Right atrium auricular region (tissue), 2 donors: ENCODE data around the gene MXRA7. TPM values are rescaled to one million over a fixed set of nuclear protein-coding genes. Genes with fewer than 3 reads are reported as not detected.
A peak's percentile ranks its signal among the peaks of the same experiment; 100 is the strongest.

ENCODE experiments used
- DNase-seq: peaks from one replicate; pipeline ENCODE4 v3.0.0-alpha.2; 2019; ENCODE audit warnings: low spot score
- H3K27ac ChIP-seq, 2 donors: fragments of 200-600 bp; sonication (generic); 1 replicate in 1 of 2; 2 replicates in 1 of 2; pipeline ENCODE4 v1.5.1; 2016 to 2019
- H3K27me3 ChIP-seq, 2 donors: fragments of 200-600 bp; sonication (generic); one replicate each; pipeline versions ENCODE4 v1.5.1 to v1.6.0; 2017 to 2019
- H3K36me3 ChIP-seq: fragments of 200-600 bp; sonication (generic); one replicate; pipeline ENCODE4 v1.5.1; 2016
- H3K4me1 ChIP-seq, 2 donors: fragments of 200-600 bp; sonication (generic); one replicate each; pipeline versions ENCODE4 v1.5.1 to v1.6.0; 2017 to 2019
- H3K4me3 ChIP-seq, 2 donors: fragments of 200-600 bp; sonication (generic); 1 replicate in 1 of 2; 2 replicates in 1 of 2; pipeline ENCODE4 v1.5.1; 2017 to 2019; ENCODE audit warnings: mild to moderate bottlenecking in 1 of 2, moderate library complexity in 1 of 2
- H3K9me3 ChIP-seq, 2 donors: fragments of 200-600 bp; sonication (generic); one replicate each; pipeline ENCODE4 v1.5.1; 2019
- total RNA-seq, 2 donors: library from RNA; depleted of rRNA; stranded (reverse); fragments of >200 nt; gene quantifications; one replicate each; pipeline ENCODE4 v1.1.0, GENCODE V29; 2016
- TF ChIP-seq, protein P1 (sequence below), 2 donors: fragments of 200-600 bp; sonication (generic); IDR thresholded peaks; one replicate each; pipeline ENCODE4 v1.5.1; 2019; ENCODE audit warnings: antibody characterized with exemption in 2 of 2

The MXRA7 gene
- total RNA-seq, 2 donors from 2014 or later: 440 to 644 TPM

DNA sequence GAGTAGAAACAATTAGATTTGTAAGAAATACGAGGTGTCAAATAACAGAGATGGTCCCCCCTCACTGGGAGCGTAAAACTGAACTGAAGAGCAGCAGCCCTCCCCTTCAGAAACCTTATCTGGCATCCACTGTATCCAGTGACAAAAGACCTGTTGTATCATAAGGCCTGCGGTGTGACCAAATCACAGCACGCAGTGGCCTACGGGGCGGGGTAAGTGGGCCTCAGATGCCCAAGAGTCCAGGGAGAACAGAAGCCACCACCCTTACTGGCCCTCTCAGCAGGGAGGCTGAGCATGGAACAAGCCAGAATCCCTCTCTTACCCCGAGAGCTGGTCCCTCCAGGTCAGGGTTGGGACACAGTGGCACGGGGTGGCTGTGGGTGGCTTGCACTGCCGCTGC lies 10.2 kb upstream of the MXRA7 start:
- H3K27ac ChIP-seq: peak overlapping the region in 1 of 2 donors; percentile 33
- peaks cover 0 to 63% of the 10 kb centered on the region in 2 donors for H3K4me1 ChIP-seq
- H3K36me3 ChIP-seq: peaks cover 92% of the 10 kb centered on the region
- DNase-seq: no peak
- no peaks in the 10 kb centered on the region for H3K9me3 ChIP-seq
- no peak overlapping the region for H3K4me3 ChIP-seq
- H3K27me3 ChIP-seq: no peaks in the 10 kb centered on the region
- TF ChIP-seq, protein P1, sequence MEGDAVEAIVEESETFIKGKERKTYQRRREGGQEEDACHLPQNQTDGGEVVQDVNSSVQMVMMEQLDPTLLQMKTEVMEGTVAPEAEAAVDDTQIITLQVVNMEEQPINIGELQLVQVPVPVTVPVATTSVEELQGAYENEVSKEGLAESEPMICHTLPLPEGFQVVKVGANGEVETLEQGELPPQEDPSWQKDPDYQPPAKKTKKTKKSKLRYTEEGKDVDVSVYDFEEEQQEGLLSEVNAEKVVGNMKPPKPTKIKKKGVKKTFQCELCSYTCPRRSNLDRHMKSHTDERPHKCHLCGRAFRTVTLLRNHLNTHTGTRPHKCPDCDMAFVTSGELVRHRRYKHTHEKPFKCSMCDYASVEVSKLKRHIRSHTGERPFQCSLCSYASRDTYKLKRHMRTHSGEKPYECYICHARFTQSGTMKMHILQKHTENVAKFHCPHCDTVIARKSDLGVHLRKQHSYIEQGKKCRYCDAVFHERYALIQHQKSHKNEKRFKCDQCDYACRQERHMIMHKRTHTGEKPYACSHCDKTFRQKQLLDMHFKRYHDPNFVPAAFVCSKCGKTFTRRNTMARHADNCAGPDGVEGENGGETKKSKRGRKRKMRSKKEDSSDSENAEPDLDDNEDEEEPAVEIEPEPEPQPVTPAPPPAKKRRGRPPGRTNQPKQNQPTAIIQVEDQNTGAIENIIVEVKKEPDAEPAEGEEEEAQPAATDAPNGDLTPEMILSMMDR (IDR thresholded peaks at IDR 0.05): no peak

DNA sequence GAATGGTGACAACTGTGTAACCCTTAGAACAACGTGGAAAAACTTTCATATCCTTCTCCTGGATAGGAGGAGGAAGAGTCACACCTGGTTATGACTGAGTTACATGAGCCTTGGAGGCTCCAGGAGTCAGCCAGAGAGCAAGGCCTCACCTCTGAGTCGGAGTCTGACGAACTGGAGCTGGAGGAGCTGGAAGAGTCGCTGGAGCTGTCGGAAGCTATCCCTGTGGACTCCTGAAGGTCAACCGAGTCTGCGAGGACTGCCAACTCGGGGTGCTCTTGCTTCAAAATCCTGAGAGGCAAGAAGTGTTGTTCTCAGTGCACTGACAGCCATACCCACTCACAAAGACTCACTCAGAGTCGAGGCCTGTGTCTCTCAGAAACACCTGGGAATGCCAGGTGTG lies 9.4 kb upstream of the MXRA7 start:
- no peaks in the 10 kb centered on the region for H3K9me3 ChIP-seq
- TF ChIP-seq, protein P1 (IDR thresholded peaks at IDR 0.05): no peak
- H3K4me3 ChIP-seq: no peak overlapping the region
- H3K27ac ChIP-seq: no peak overlapping the region
- H3K36me3 ChIP-seq: peaks cover 98% of the 10 kb centered on the region
- peaks cover 0 to 66% of the 10 kb centered on the region in 2 donors for H3K4me1 ChIP-seq
- H3K27me3 ChIP-seq: no peaks in the 10 kb centered on the region
- peak; percentile 18 for DNase-seq

DNA sequence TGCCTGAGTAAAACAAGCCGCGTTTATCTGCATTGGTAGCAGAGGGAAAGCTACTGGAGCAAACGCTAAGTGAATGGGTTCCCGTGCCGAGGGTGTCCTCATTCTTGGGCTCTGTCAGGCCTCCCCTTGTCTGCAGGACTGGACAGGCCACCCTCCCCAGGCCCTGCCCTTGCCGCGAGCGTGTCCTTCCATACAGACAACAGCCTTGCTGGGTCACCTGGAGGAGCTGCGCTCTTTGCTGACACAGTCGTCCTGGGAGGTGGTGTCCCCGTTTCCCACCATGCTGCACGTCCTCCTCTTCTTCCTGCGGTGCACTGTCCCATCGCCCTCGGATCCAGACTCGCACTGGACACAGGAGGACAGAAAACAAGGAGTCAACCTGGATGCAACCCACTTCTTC lies 7.8 kb upstream of the MXRA7 start:
- Histone ChIP-seq H3K4me3 (no peak overlapping the region), H3K9me3 (no peaks in the 10 kb centered on the region), H3K4me1 (peaks cover 0 to 57% of the 10 kb centered on the region in 2 donors), H3K36me3 (peaks cover 91% of the 10 kb centered on the region), H3K27me3 (no peaks in the 10 kb centered on the region), H3K27ac (no peak overlapping the region)
- DNase-seq: no peak
- TF ChIP-seq, protein P1 (IDR thresholded peaks at IDR 0.05): no peak

DNA sequence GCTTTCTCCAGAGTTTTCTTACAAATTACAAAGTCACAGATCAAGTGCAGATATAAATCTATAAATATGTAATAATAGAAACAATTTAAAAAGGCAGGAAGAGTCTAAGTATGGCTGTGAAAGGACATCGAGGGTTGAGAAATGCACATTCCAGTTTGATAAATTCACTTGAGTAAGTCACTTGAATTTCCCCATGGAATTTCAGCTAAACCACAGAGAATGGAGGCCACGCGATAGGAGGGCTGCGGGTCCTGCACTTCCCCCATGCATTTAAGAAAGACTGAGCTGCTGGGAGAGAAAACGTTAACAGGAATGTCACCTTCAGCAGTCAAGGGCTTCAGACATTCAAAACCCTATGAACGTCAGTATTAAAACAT lies 6.1 kb upstream of the MXRA7 start:
- peak overlapping the region; percentile 78 to 79 for H3K27ac ChIP-seq
- TF ChIP-seq, protein P1 (IDR thresholded peaks at IDR 0.05): no peak
- no peak overlapping the region for H3K4me3 ChIP-seq
- DNase-seq: no peak
- peaks cover 84% of the 10 kb centered on the region for H3K36me3 ChIP-seq
- peaks cover 0 to 53% of the 10 kb centered on the region in 2 donors for H3K4me1 ChIP-seq
- no peaks in the 10 kb centered on the region for H3K27me3 ChIP-seq
- H3K9me3 ChIP-seq: no peaks in the 10 kb centered on the region

DNA sequence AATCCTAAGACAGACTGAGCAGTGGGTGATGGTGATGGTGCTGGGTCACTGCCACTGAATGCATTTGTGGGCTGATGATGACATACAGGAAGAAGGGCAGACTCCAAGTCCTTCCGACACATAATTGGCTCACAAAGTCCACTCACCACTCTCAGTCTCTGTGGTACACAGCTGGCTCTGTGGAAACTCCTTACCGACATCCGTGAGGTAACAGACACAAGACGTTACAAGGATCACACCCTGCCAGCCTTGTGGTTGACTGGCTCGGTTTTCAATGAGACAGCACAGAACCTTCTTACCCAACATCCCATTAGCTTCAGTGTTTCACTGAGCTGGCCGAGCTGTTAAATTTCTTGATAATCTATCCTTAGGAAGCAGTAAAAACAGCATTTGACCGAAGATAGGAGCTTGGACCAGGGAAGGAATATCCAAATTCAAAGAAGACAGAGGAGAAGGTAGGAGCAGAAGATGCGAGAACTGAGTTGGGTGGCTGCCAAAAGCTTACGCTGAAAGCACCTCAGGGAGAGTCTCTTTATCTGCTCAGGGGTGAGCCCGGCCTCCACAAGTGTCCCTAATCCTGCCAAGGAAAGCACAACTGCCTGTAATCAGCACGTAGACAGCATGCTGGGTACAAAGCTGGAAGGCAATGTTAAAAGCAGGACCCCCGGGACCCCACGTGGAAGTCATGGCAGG lies 5.5 kb upstream of the MXRA7 start:
- H3K27me3 ChIP-seq: no peaks in the 10 kb centered on the region
- TF ChIP-seq, protein P1 (IDR thresholded peaks at IDR 0.05): no peak
- peaks cover 79% of the 10 kb centered on the region for H3K36me3 ChIP-seq
- H3K4me1 ChIP-seq: peaks cover 0 to 53% of the 10 kb centered on the region in 2 donors
- no peak overlapping the region for H3K4me3 ChIP-seq
- no peaks in the 10 kb centered on the region for H3K9me3 ChIP-seq
- DNase-seq: peak; percentile 95
- peak overlapping the region; percentile 78 to 79 for H3K27ac ChIP-seq

DNA sequence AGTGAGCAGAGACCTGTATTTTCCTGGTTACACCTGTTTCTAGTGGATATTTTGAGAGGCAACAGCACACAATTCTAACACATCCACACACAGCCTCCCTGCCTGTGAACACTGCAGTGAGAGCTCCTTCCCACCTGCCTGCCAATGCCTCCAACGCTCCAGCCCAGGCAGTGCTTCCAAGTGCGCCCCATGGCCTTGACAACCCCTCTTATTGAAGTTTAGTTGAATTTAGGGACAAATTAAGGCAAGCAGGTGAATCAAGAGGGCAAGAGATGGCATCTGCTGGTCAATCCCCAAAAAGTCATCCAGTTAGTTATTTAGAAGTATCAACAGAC lies 4.7 kb upstream of the MXRA7 start:
- Histone ChIP-seq H3K36me3 (peaks cover 70% of the 10 kb centered on the region), H3K27me3 (no peaks in the 10 kb centered on the region), H3K9me3 (no peaks in the 10 kb centered on the region), H3K27ac (peak overlapping the region; percentile 78 to 79), H3K4me1 (peaks cover 0 to 52% of the 10 kb centered on the region in 2 donors), H3K4me3 (no peak overlapping the region)
- DNase-seq: no peak
- TF ChIP-seq, protein P1 (IDR thresholded peaks at IDR 0.05): no peak
